HepG2 (cell line): Measurements from ENCODE around the gene EIF3J.

ENCODE experiments used
- BRD4 ChIP-seq: sonication (generic); formaldehyde crosslinking; IDR thresholded peaks from 2 replicates; pipeline ENCODE4 v1.4.0; 2020; ENCODE audit warnings: missing genetic modification reagents
- RAD21 ChIP-seq: fragments of 450-650 bp; formaldehyde crosslinking; IDR thresholded peaks from 2 replicates; pipeline ENCODE4 v1.5.0; 2020; ENCODE audit warnings: mild to moderate bottlenecking
- THAP9 ChIP-seq: sonication (generic); formaldehyde crosslinking; IDR thresholded peaks from 2 replicates; pipeline ENCODE4; 2020; ENCODE audit warnings: missing genetic modification reagents, mild to moderate bottlenecking, borderline replicate concordance

DNA sequence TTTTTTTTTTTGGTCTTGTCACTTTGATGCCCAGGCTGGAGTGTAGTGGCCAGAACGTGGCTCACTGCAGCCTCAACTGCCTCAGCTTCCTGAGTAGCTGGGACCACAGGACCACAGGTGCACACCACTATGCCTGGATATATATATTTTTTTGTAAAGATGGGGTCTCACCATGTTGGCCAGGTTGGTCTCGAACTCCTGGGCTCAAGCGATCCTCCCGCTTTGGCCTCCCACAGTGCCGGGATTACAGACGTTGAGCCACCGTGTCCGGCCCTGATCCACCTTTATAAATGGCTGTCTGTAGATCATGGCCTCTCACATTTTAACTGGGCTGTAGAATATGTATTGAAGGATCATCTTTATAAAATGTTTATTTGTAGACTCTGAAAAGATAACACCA lies 1.9 kb upstream of the EIF3J start:
- TF ChIP-seq THAP9 (CRISPR knock-in tag) (no peak), RAD21 (CRISPR knock-in tag) (no peak), BRD4 (CRISPR knock-in tag) (no peak)
